NCI-H1694 (cell line): Measurements from ENCODE around the gene NDUFB3.

Source experiments
- DNase-seq: peaks from one replicate; lab custom pipeline; 2025; lab: John Stamatoyannopoulos, UW

The NDUFB3 gene

GRCh38 chr2:201128933-201129505, 57.2 kb downstream of the NDUFB3 start:
- DNase-seq = no peak

GRCh38 chr2:201130524-201131186, 58.9 kb downstream of the NDUFB3 start:
- no peak for DNase-seq

GRCh38 chr2:201132518-201132917, 60.7 kb downstream of the NDUFB3 start:
- DNase-seq = no peak
